K562 (cell line): Measurements from ENCODE around the gene KCNH8. TPM values are rescaled to one million over a fixed set of nuclear protein-coding genes. Genes with fewer than 3 reads are reported as not detected.
A peak's percentile ranks its signal among the peaks of the same experiment; 100 is the strongest.

Source experiments
- ATAC-seq: fragments of 200-7000 bp; cut with Tn5 transposase; 3 replicates; pipeline ENCODE4 v1.9.1; 2020; ENCODE audit warnings: moderate library complexity
- BruUV-seq: library from RNA; stranded (reverse); fragments of 400-500 nt; replicated peaks from 2 replicates; lab custom pipeline; 2021; lab: Mats Ljungman, UMichigan
- CTCF ChIA-PET: fragments of 300-600 bp; formaldehyde crosslinking; extraction: SDS; loops from one replicate; lab custom pipeline; 2021; ENCODE audit warnings: low intra/inter-chr PET ratio; lab: Yijun Ruan, JAX
- POLR2A ChIA-PET: fragments of 300-600, 350-650 bp; sonication (Branson Sonifier 250); formaldehyde crosslinking; extraction: SDS; loops from one replicate; lab custom pipeline; 2021; ENCODE audit warnings: antibody characterized with exemption, inconsistent platforms; lab: Yijun Ruan, JAX
- DNase-seq, 4 experiments: peaks; one replicate each; pipeline versions ENCODE4 v3.0.0 to v3.0.0-alpha.2; 2011 to 2018; ENCODE audit warnings: low spot score in 3 of 4, mixed read lengths in 3 of 4; ENCODE audit errors: extremely low read depth in 1 of 4
- FAIRE-seq: peaks from 2 replicates; lab custom pipeline; 2011; peaks lifted over from hg19 to GRCh38; lab: Jason Lieb, UNC
- H2AFZ ChIP-seq: 2 replicates; pipeline ENCODE4 v1.6.0; 2011; ENCODE audit warnings: low read depth, low read length, control low read depth, inconsistent platforms
- H3K27ac ChIP-seq: fragments of 200-600 bp; 3 replicates; pipeline ENCODE4 v1.8.0; 2011; ENCODE audit warnings: low read depth, mild to moderate bottlenecking, control low read depth, inconsistent platforms, low read length, moderate library complexity, mixed read lengths; ENCODE audit errors: extremely low read depth
- H3K27me3 ChIP-seq, 2 experiments: fragments of 300-600 bp in 1 of 2; 2 replicates in 1 of 2; 3 replicates in 1 of 2; pipeline versions ENCODE4 v1.6.0 to v1.8.0; 2011; ENCODE audit warnings: inconsistent platforms in 2 of 2, low read length in 2 of 2, mild to moderate bottlenecking in 1 of 2, mixed read lengths in 1 of 2, moderate library complexity in 1 of 2; ENCODE audit not compliant: control insufficient read depth in 2 of 2, insufficient read depth in 2 of 2
- H3K36me3 ChIP-seq: fragments of 300-600 bp; 3 replicates; pipeline ENCODE4 v1.8.0; 2011; ENCODE audit warnings: mild to moderate bottlenecking, low read length, inconsistent platforms; ENCODE audit not compliant: control insufficient read depth, insufficient read depth
- H3K4me1 ChIP-seq, 2 experiments: fragments of 200-600 bp in 1 of 2; replicated peaks in 1 of 2; 2 replicates in 1 of 2; 3 replicates in 1 of 2; pipeline versions ENCODE4 v1.5.1 to v1.8.0; 2011; ENCODE audit warnings: inconsistent platforms in 2 of 2, low read length in 2 of 2, mild to moderate bottlenecking in 1 of 2, mixed read lengths in 1 of 2, moderate library complexity in 1 of 2; ENCODE audit not compliant: control insufficient read depth in 2 of 2, insufficient read depth in 2 of 2
- H3K4me2 ChIP-seq: 2 replicates; pipeline ENCODE4 v1.6.1; 2011; ENCODE audit warnings: low read length, control low read depth, inconsistent platforms, mixed read lengths; ENCODE audit not compliant: insufficient read depth
- H3K4me3 ChIP-seq: fragments of 200-600 bp; sonication (generic), shearing (Covaris generic); 2 replicates; pipeline ENCODE4 v1.5.1; 2016; ENCODE audit warnings: control low read depth, inconsistent platforms
- H3K79me2 ChIP-seq: fragments of 200-600 bp; 3 replicates; pipeline ENCODE4 v1.8.0; 2011; ENCODE audit warnings: low read length, inconsistent platforms; ENCODE audit not compliant: control insufficient read depth, insufficient read depth
- H3K9ac ChIP-seq, 2 experiments: 2 replicates each; pipeline versions ENCODE4 v1.6.0 to v1.6.1; 2011; ENCODE audit warnings: low read depth in 2 of 2, low read length in 2 of 2, control low read depth in 1 of 2, inconsistent platforms in 1 of 2, mild to moderate bottlenecking in 1 of 2, mixed read lengths in 1 of 2; ENCODE audit not compliant: insufficient read depth in 1 of 2
- H3K9me1 ChIP-seq: one replicate; pipeline ENCODE4 v1.6.0; 2011; ENCODE audit warnings: inconsistent platforms, mild to moderate bottlenecking, low read length, moderate library complexity; ENCODE audit not compliant: control insufficient read depth, insufficient read depth
- H3K9me3 ChIP-seq: replicated peaks from 2 replicates; pipeline ENCODE4 v1.5.1; 2011; ENCODE audit warnings: low read depth, low read length, inconsistent platforms; ENCODE audit not compliant: control insufficient read depth, insufficient read depth
- H4K20me1 ChIP-seq: replicated peaks from 2 replicates; pipeline ENCODE4 v1.6.1; 2011; ENCODE audit warnings: low read length, inconsistent platforms, mixed read lengths; ENCODE audit not compliant: control insufficient read depth, insufficient read depth
- ATF3 ChIP-seq, 2 experiments: fragments of 450-650 bp in 1 of 2; sonication (generic) in 1 of 2; formaldehyde crosslinking in 1 of 2; IDR thresholded peaks in 1 of 2; conservative IDR thresholded peaks in 1 of 2; 2 replicates each; pipeline versions ENCODE4 v1.6.1 to v1.8.1; 2016 to 2023; ENCODE audit warnings: mild to moderate bottlenecking in 2 of 2, moderate library complexity in 2 of 2, inconsistent platforms in 1 of 2, missing genetic modification reagents in 1 of 2
- CEBPB ChIP-seq: fragments of 450-650 bp; IDR thresholded peaks from 2 replicates; pipeline ENCODE4 v1.6.1; 2016; ENCODE audit warnings: missing genetic modification characterization, missing compliant biosample characterization
- CEBPG ChIP-seq, 3 experiments: fragments of 200-800 bp in 1 of 3; sonication (Bioruptor generic) in 1 of 3; sonication (generic) in 1 of 3; formaldehyde crosslinking in 1 of 3; IDR thresholded peaks in 2 of 3; conservative IDR thresholded peaks in 1 of 3; 2 replicates each; pipeline versions ENCODE4 v1.6.1 to v1.8.0; 2016 to 2022; ENCODE audit warnings: missing compliant biosample characterization in 2 of 3, missing genetic modification characterization in 2 of 3, mild to moderate bottlenecking in 1 of 3, missing genetic modification reagents in 1 of 3
- CLOCK ChIP-seq: fragments of 250-450 bp; sonication (Bioruptor Pico); IDR thresholded peaks from 2 replicates; pipeline ENCODE4 v1.4.0; 2020; ENCODE audit warnings: mild to moderate bottlenecking, moderate library complexity, borderline replicate concordance
- HMG20B ChIP-seq: fragments of 250-450 bp; sonication (Bioruptor Pico); IDR thresholded peaks from 2 replicates; pipeline ENCODE4 v1.5.0; 2021; ENCODE audit warnings: mild to moderate bottlenecking
- SIRT6 ChIP-seq: IDR thresholded peaks from one replicate; pipeline ENCODE4 v1.6.1; 2012; ENCODE audit warnings: low read depth, mild to moderate bottlenecking, control low read depth, inconsistent platforms, low read length, moderate library complexity
- WGBS: fragments of 100-300 bp; shearing (Covaris generic); methylation state at CpG from one replicate; pipeline ENCODE4 v1.1.6; 2016; ENCODE audit warnings: low coverage, mixed read lengths; ENCODE audit not compliant: insufficient coverage; ENCODE audit errors: missing lambda C conversion rate; 5-methylcytosine and 5-hydroxymethylcytosine counted together
- in situ Hi-C: fragments of 300-500 bp; cut with MboI; formaldehyde crosslinking; loops from 4 replicates; pipeline ENCODE4 v1.15.0; 2018; ENCODE audit warnings: inconsistent platforms, mixed read lengths
- intact Hi-C: fragments of 100-400 bp; cut with micrococcal nuclease; formaldehyde crosslinking; loops from 2 replicates; pipeline ENCODE4 v1.14.2; 2022
- polyA plus RNA-seq, 8 experiments: library from polyadenylated mRNA; depleted of rRNA in 4 of 8; stranded (reverse) in 5 of 8; unstranded in 3 of 8; fragments of >200 nt; fragmentation: Nextera tagmentation in 2 of 8; fragmentation: Illumina TruSeq in 1 of 8; extraction: Ambion mirVana in 2 of 8; extraction: Trizol in 1 of 8; gene quantifications; 2 replicates each; pipeline versions ENCODE4 v1.2.1 to v1.2.3, GENCODE V29; 2011 to 2014; ENCODE audit warnings: inconsistent platforms in 1 of 8, missing spikeins in 1 of 8
- total RNA-seq, 7 experiments: library from RNA; depleted of rRNA in 6 of 7; stranded (reverse); fragments of >200 nt in 6 of 7; fragmentation: Illumina TruSeq in 2 of 7; extraction: Trizol in 2 of 7; gene quantifications; 2 replicates each; pipeline versions ENCODE4 v1.2.1 to v1.2.3, GENCODE V29; 2011 to 2021; ENCODE audit warnings: low replicate concordance in 1 of 7

KCNH8 gene
- total and polyA plus RNA-seq, 9 of the 15 experiments (the other 6 are each of a cell fraction or from before 2014, with no cell fraction given), result 0.02 to 0.08 (median 0.04) TPM; not detected in 6

GRCh38 chr3:19124752-19125151 lies 23.6 kb upstream of the KCNH8 start:
- ChIA-PET POLR2A (no interaction called here), CTCF (no interaction called here)
- H3K79me2 ChIP-seq, result no peaks in the 10 kb centered on the region
- TF ChIP-seq HMG20B (no peak), ATF3 (IDR thresholded peaks at IDR 0.05) (peak; percentile 38; the same call in 1 of the 2 replicates), ATF3 (CRISPR knock-in tag; conservative IDR thresholded peaks at IDR 0.05) (no peak), CLOCK (CRISPR knock-in tag) (no peak), CEBPG (CRISPR knock-in tag; IDR thresholded peaks at IDR 0.05) (no peak), CEBPG (tag; conservative IDR thresholded peaks at IDR 0.05 in 1 of 2, IDR thresholded peaks at IDR 0.05 in 1 of 2) (peak in 1 of 2 experiments; percentile 88; a peak in 3 of 4 replicates), CEBPB (tag) (peak; percentile 64), SIRT6 (no peak)
- no peaks in the 10 kb centered on the region for H3K36me3 ChIP-seq
- no peaks in the 10 kb centered on the region for H3K9me1 ChIP-seq
- H3K4me1 ChIP-seq, result no peaks in the 10 kb centered on the region
- BruUV-seq, result no TSS peak
- no peak overlapping the region for H3K9ac ChIP-seq
- H3K27ac ChIP-seq, result no peak overlapping the region
- 0% methylated on average over 1 of the region's 1 CpG for WGBS
- no peaks in the 10 kb centered on the region for H3K27me3 ChIP-seq
- DNase-seq, result no peak
- H3K9me3 ChIP-seq, result no peaks in the 10 kb centered on the region
- H2AFZ ChIP-seq, result no peak overlapping the region
- no peak overlapping the region for H3K4me3 ChIP-seq
- no peak overlapping the region for H3K4me2 ChIP-seq
- in situ Hi-C loops (no loop called here), intact Hi-C loops (no loop called here)
- no peak for ATAC-seq
- FAIRE-seq, result no peak
- H4K20me1 ChIP-seq, result no peaks in the 10 kb centered on the region
